Effector CD4-positive, alpha-beta T cell (primary cell): Measurements from ENCODE around the gene TACC2.

Experiments
- DNase-seq: peaks from one replicate; pipeline ENCODE4 v3.0.0-alpha.2; 2020

TACC2 gene

DNA sequence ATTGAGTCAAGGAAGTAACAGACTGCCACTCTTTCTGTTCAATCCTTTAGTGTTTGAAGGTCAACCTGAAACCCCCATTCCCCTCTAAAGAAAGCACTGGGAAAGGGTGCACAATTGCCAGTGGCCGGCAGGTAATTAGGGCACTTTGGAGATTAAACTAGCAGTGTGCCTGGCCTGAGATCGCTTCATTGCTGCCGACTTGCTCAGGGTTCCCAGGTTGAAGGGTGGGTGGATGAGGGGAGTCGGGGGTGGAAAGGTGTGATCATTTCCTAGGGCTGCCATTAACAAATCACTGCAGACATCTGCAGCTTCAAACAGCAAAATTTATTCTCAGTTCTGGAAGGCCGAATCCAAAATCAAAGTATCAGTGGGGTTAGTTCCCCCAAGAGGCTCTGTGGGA lies 265.9 kb downstream of the TACC2 start:
- no peak for DNase-seq

DNA sequence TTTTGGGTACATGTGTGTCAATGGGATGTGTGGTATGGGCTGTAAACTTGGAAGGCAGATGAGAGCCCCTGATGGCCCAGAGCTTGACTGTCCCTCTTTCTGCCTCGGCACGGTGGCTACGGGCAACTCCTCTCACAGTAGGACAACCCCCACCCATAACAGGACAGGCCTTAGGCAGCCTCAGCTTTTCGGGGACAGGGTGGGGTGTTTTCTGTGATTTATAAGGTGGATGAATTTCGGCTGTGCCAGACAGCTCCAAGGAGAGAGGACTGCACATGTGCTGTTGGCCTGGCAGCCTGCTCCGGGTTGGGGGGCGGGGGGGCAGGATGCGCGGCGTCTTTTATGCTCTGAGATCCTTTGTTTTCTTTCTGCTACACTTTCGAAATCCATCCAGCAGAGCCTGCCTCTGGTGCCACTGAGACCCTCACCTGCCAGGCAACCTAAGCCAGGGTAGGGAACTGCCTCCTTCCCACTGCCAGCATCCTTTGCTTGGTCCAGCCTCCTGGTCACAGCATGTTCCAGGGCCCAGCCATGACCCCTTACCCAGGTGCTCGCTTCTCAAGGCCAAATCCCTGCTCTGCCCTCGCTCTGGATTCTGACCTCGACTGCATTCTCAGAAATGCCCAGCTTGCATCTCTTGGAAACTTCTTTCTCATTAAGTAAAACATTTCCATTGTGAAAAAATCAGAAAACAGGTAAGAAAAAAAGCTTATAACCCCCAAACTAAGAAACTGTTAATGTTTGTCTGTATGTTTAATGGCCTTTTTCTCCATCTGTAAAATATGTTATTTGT lies 266.7 kb downstream of the TACC2 start:
- no peak for DNase-seq

DNA sequence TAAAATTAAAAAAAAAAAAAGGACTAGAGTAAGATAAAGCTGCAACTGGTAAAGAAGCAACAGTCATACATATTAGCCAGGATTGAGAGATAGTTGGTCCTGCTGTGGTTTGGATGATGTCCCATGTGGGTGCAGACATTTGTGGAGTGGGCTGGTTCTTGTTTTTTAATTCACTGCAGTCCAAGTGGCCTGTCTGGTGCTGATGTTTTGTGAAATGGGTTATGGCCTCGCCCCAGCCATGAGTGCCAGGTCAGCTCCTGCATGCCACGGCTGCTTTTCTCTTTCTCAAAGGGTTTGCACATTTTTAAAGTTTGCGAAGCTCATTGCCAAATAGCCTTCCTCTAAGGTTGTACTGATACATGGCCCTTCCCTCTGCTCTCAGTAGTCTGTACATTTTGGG lies 268.1 kb downstream of the TACC2 start:
- DNase-seq: no peak

DNA sequence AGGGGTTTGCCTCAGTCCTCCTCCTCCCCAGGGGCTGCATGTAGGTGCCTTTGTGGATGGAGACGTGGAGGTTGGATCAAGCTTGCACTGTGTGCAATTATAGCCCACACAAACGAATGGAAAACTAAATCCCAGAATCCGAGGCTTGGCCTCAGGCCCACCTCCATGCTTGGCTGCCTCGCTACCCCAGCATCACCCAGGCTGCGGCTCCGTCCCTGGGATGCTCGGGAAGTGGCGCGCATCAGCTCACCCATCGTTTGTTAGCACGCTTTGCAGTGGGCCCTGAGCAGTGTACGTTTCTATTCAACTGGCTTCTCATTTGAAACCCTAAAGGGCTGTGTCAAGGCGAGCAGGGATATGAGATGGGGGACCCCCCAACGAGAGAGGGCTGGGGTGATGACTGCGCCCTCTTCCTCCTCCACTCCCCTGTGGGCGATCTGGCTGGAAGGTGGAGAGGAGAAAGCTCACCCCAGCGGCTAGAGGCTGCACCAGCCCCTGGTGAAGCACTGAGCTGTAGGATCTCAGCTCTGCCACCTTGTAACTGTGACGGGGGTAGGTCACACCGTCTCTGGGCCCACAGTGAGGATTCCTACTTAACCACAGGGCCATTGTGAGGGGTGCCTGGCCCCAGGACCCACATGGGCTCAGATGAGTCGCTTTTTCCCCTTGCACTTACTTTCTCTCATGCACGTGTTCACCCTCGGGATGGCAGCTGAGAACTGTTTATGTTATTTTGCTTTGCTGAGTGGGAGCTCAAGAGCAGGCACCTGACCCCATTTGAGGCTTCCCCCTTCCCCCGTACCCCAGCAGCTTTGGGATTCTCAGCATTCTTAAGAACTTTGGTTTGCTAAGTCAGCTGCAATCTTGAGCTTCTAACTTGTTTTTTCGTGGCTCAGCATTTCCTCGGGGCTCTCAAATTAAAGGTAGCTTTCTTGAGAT lies 269.4 kb downstream of the TACC2 start:
- no peak for DNase-seq

DNA sequence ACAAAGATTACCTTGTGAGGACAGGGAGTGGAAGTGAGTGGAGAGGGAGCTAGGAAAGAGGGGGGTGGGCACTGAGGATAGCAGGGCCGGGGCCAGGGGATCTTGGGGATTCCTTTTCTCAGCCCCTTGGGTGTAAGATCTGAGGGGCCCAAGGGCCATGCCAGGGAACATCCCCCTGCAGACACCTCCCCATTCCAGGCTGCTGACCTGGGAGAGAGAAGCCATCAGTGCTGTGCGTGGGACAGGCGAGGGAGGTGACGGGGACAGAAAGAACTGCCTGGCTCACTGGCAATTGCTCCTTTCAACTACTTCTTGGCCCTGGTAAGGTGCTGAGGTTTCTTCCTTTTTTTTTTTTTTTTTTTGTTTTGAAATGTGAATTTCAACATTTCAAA lies 270.1 kb downstream of the TACC2 start:
- no peak for DNase-seq

DNA sequence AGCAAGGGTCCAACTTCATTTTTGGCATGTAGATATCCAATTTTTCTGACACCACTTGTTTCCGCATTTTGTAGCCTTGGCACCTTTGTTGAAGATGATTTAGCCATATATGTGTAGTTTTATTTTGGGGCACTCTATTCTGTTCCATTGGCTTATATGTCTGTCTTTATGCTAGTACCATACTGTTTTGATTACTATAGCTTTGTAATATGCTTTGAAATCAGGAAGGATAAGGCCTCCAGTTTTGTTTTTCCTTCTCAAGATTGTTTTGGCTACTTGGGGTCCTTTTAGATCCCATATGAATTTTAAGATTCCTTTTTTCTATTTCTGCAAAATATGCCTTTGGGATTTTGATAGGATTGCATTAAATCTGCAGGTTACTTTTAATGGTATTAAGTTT lies 272.6 kb downstream of the TACC2 start:
- no peak for DNase-seq

DNA sequence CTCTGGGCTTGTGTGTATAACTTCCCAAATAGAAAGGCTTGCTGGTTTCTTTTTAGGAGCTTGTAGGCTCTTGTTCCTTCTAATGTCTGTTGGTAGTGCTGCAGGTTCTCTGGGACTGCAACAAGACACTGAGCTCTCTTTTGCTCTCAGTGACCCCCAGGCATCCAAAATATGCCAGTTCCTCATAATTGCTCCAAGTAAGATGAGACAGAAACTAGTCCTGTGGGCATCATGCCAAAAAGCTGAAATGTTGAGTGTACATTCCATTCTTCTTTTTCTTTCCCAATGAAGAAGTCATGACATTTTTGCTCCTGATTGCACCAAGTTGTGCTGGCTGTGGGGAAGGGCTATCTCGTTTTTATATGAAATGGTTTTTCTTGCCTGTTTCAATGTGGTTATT lies 275.0 kb downstream of the TACC2 start:
- DNase-seq: no peak

DNA sequence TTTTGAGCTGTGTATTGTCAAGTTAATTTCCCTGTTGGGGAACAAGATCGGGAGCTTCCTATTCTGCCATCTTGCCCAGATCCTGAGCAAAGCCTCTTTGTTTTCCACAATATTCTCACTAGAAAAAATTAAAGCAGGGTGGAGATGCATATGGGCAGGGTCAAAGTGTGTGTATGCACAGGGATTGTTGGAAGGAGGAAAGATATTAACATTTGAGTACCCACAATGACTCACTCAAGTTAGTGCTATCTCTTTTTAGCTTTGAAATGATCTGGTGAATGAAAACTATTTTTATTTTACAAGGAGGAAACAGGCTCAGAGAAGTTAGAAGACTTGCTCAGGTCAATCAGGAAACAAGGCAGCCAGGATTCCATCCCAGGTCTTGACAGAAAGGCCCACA lies 275.5 kb downstream of the TACC2 start:
- DNase-seq: no peak

DNA sequence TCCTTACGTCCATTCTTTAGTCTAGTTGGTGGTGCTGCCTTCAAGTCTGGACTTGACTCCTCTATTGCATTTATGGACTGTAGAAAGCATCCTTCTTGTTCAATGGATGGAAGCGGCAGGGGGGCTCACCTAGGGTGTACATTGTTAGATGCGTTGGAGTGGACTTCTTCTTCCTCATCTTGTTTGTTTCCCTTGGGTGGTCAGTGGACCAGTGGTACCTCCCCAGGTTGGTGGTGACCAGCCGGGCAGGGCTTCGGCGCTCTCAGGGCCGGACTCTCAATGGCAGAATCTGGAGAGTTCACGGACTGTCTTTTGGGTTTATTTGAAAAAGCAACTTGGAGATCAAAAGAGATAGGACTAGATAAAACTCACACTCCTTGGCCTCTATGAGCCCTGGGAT lies 276.0 kb downstream of the TACC2 start:
- no peak for DNase-seq

DNA sequence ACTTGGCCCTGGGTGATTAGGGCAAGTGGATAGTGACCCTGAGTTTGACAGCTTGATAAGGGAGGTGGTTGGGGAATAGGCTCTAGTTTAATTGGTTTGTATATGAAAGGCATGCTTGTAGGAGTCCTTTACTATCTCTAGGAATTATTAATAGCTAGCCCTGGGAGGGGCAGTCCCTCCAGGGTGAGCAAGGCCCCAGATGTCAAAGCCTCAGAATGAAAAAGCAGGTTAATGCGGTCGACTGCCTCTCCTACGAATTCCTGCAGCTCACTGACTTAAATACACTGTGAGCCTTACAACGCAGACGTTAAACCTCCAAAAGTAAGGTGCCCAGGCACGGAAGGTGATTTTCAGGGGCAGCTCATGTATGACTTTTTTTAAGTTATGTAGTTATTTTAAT lies 276.9 kb downstream of the TACC2 start:
- DNase-seq: no peak

DNA sequence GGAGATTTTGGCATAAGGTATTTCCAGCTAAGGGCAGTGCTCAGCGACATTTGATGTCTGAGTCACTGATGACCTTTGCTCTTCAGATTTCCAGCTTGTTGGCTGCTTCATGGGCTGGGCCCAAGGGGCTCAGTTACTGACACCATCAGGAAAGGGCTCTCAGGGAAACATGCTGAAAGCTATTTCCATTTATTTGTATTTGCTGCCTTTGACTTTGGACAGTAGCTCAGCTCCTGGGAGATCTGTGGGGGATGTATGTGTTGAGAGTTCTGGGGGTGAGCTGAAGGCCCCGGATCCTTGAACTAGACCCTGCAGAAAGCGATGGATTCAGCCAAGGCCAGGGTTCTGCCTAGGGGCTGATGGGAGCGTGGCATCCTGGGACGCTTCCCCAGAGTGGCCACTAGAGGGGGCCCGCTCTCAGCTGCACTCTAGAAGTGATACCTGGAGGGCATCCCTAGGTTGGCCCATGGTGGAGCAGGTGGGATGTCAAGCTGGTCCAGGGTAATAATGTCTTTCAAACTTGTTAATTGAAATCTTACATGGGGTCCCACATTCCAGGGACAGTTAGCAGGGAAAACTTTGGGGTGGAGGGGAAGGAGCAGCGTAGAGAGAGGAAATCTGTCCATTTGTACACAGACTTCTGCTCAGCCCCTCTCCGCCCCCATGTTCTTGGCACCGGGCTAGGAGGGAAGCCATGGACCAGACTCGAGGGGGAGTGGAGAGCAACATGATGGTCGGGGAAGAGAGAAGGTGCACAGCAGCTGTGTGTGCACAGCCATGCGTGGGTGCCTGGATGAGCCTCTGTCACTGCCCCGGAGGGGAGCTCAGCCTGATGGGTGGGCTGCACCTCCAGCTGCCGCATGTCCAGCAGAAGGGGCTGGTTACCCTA lies 279.1 kb downstream of the TACC2 start:
- peak; percentile 21 for DNase-seq

DNA sequence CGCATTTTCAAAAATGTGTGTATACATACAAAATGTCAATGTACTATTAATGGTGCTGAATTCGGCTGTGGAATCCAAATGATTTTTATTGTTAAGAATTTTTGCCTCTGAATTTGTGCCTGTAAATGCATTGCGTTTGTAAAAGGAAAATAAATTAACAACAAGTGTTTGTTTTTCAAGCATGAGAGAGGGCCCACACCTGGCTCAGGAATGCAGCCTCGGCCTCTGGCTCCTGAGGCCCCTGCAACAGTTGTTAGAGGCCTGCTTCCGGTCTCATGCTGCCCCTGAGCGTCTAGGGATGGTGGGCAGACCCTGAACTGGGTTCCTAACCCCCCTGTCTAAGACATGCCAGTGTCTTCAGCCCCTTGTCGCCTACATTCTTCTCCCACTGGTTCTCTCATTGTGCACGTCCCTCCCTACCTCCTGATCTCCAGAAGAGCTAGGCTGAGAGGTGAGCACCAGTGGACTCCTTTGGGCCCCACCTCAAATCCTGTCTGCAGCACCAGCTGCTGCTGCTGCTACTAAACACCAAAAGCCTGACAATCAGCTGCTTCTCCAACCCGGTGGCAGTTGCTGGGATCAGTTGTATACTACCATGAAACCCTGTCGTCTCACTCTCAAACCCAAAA lies 280.2 kb downstream of the TACC2 start:
- no peak for DNase-seq

DNA sequence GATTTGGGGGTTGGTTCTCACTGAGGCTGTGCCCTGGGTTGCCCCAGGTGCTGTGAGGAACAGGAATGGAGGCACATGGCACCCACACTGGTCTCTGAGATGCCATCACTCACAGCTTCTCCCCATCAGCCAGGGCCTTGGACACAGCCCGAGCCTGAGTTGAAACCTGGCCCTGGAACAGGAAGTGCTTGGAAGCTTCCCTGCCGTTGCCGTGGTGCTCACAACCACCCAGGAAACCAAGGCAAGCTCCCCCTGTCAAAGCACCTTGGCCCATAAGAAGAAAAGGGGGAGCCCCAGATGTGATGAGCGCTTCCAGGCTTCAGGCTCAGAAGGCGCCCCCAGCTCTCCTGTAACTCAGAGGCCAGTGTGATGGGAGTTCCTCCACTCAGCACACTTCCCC lies 282.1 kb downstream of the TACC2 start, which contains the start of gene BTBD16:
Gene BTBD16, plus strand, starts transcription at position 221 of the 400 bp plus-strand sequence. CDS start 3,786 bp downstream, outside the sequence.
- no peak for DNase-seq

DNA sequence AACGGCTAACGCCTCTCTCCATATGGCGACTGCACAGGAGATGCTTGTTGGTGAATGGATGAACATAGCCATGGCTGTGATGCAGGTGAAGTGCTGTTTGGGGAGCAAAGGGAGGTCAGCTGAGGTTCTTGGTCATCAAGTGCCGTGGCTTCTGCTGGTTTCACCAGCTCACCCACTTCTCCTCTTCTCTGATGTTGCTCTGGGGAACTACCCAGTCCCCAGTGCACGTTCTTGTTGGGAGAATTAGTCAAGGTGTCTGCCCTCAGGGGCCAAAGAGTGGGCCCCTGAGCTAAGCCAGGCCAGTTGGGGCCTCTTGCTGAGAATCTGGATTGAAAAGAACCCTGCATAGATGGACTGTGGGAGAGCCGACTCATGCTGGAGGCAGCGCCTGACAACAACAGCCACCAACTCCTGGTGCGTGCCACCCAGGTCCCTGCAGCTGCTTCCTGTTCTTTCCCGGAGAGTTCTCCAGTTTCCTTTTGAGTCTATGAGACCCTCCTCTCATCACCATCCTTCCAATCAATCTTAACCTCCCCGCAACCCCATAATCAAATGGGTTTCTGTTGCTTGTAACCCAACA lies 285.1 kb downstream of the TACC2 start:
- no peak for DNase-seq

DNA sequence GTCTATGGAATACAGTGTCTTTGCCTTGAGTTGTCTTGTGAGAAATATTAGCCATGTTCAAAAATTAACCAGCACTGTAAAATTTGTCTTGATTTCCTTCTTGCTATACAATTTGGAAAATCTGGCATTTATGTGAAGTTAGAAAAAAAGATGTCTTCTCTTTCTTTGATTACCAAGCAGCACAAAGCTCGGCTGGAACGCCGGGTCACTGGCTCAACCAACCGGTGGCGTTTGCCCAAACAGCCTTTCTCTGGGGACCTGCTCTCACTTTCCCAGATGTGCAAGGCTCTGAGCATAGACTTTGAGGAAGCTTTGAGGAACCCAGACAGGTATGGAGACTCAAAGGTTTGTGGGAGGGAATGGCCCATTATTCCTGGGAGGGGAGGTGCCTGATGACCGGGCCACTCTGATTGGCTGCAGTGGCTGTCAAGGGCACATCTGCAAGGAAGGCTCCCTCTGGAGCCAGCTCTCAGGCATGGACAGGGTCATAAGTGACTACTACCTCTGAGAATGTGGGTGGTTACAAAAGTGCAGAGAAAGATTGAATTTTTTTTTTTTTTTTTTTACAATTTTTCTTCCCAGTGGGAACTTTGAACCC lies 287.7 kb downstream of the TACC2 start:
- no peak for DNase-seq

DNA sequence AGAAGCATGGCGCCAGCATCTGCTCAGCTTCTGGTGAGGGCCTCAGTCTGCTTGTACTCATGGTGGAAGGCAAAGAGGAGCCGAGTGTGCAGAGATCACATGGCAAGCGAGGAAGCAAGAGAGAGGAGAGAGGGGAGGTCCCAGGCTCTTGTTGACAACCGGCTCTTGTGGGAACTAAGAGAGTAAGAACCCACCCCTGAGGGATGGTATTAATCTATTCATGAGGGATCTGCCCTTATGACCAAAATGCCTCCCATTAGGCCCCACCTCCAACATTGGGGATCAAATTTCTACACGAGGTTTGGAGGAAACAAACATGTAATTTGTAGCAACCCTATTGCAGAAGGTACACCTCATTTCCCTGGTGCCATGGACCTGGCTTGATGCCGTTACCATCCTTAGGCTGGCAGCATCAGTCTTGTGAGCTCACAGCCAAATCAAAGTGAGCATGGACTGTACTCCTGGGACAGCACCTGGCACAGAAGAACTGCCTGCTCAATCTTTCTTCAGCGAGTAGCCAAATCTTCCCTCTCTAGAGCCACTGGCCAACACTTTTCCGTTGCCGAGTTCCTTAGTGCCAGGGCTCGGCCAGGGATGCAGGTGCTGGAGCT lies 288.7 kb downstream of the TACC2 start:
- DNase-seq: no peak

DNA sequence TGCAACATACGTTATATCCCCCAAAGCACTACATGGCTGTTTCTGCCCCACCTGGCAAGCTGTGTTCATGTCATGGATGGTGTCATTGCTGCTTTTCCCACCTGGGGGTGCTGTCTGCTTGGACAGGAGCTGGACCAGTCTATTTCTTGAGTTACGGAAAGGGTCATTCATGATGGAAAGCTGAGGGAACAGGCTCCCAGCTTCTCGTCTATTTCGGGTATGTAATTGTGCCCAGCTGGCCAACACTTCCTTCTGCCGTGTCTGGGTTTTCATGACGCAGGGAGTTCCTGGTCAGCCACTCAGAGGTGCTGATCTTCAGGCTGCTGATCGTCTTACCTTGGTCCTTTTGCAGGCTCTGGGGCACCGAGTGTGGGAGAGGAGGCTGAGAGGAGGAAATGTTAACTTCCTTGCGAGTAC lies 290.8 kb downstream of the TACC2 start:
- no peak for DNase-seq

DNA sequence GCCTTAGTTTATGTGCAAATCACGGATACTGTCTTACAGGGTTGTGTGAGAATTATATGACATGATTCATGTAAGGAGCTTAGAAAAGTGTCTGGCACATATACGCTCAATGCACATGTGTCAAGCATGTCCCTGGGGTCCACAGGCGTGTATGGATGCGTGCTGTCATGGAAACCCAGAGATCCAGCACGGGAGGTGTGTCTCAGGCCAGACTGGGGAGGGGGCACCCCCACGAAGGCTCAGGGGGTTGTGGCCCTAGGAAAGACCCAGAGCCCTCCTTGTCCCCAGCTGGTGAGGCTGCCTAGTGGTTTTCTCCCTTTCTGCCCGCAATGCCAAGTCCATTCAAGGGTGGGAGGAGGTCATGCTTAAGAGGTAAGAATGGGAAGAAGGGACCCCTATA lies 291.2 kb downstream of the TACC2 start:
- DNase-seq: no peak

DNA sequence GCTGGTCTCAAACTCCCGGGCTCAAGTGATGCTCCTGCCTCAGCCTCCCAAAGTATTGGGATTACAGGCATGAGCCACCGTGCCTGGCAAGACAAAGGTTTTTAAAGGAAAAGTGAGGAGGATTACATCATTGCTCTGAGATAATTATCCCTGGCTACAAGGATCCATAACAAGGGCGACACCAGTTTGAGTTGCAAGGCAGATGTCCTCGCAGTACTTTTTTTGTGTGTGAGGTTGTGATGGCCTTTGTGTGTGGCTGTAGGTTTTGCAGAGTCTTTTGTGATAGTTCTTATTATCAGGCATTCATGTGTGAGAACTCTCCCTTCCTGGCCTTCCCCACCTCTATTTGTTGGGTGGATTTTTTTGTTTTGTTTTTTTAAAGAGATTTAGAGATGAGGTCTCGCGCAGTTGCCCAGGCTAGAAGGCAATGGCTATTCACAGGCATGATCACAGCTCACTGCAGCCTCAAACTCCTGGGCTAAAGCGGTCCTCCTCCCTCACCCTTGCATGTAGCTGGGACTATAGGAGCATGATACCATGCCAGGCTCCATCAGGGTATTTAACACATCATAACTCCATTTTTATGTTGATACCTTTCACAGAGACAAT lies 292.2 kb downstream of the TACC2 start:
- DNase-seq: no peak

DNA sequence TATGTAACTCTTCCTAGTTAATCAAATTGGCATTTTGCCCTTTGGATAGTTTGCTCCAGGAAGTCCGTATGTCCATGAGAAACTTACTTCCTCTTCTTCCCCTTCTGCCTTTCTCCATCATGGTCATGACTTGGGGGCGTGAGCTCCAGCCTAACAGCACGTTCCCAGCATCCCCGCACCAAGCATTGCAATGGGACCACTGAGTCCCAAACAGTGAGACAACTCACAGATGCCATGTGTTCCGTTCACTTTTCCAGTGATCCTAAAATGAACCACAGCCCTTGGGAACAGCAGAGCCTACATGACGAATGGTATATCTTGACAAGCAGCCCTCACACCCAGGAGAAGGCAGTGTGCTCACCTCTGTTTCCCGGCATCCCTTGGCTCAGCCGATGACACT lies 292.8 kb downstream of the TACC2 start:
- no peak for DNase-seq

DNA sequence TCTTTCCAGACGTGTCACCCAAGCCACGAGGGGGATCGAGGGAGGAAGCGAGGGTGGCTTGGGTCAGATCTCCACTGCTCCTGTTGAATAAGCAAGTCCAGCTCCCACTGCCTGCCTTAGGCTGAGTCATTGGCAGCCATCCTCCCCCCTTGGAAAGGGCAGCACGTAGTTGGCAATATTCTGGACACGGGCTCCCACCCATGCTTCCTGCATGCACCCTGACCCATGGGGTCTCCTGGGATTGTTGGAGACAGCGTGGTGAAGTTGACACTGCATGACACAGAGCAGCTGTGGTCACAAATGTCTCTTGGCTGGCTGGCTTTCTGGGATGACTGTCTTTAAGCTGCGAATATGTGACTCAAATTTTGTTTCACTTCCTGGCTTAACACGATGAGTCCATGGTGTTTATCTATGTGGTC lies 293.3 kb downstream of the TACC2 start:
- DNase-seq: no peak
